Type B pancreatic cell (in vitro differentiated cells): ENCODE results near the gene LILRA5. TPM values are rescaled to one million over a fixed set of nuclear protein-coding genes. Genes with fewer than 3 reads are reported as not detected.
A peak's percentile ranks its signal among the peaks of the same experiment; 100 is the strongest.
"Not testable (repeated sequence)": the region's sequence is repeated elsewhere in the genome, so short reads cannot be mapped to it uniquely, and the experiment has no call there.

ENCODE experiments used
- DNase-seq: peaks from one replicate; pipeline ENCODE4 v3.0.0; 2021; ENCODE audit warnings: mixed read lengths; ENCODE audit not compliant: unreplicated experiment; ENCODE audit errors: extremely low spot score
- H3K27ac Mint-ChIP-seq: 2 replicates; pipeline ENCODE4 v1.8.0; 2021; ENCODE audit warnings: mild to moderate bottlenecking, mixed read lengths
- H3K27me3 Mint-ChIP-seq: 2 replicates; pipeline ENCODE4 v1.8.0; 2021; ENCODE audit warnings: mixed read lengths
- H3K36me3 Mint-ChIP-seq: 2 replicates; pipeline ENCODE4 v1.8.0; 2021; ENCODE audit warnings: mixed read lengths
- H3K4me1 Mint-ChIP-seq: one replicate; pipeline ENCODE4 v1.8.0; 2021; ENCODE audit warnings: mixed read lengths; ENCODE audit not compliant: unreplicated experiment
- H3K4me3 Mint-ChIP-seq: 2 replicates; pipeline ENCODE4 v1.8.0; 2021; ENCODE audit warnings: mild to moderate bottlenecking, mixed read lengths
- H3K9me3 Mint-ChIP-seq: 2 replicates; pipeline ENCODE4 v1.8.0; 2021; ENCODE audit warnings: mixed read lengths
- total RNA-seq: library from RNA; stranded (reverse); gene quantifications from 2 replicates; pipeline ENCODE4 v1.2.1, GENCODE V29; 2021; ENCODE audit warnings: low replicate concordance
- TF ChIP-seq, protein P1 (sequence below): fragments of 200-600 bp; sonication (generic); conservative IDR thresholded peaks from 2 replicates; pipeline ENCODE4 v1.5.0; 2021; ENCODE audit warnings: antibody characterized with exemption, mild to moderate bottlenecking

LILRA5 gene
- total RNA-seq, 1 donor from 2014 or later: not detected

DNA sequence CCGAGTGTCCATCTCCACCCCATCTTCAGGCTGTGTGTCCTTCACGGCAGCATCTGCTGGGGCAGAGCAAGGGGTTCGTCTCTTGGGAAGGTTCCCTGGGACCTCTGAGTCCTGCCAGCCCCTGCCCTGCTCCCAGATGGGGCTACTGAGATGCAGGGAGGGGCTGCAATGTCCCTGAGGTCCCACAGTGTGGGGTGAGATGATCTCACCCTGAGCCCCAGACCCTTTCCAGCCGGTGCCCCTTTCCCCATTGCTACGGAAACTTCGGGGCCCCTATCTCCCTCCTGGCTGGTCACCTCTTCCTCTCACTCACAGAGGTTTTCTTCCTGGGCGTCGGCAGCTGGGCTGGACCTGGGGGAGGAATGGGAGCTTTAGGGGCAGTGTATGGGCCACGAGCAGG lies 37.0 kb downstream of the LILRA5 start:
- H3K4me1 Mint-ChIP-seq: no peaks in the 10 kb centered on the region
- peaks cover 46% of the 10 kb centered on the region for H3K27me3 Mint-ChIP-seq
- H3K4me3 Mint-ChIP-seq: no peak overlapping the region
- no peaks in the 10 kb centered on the region for H3K36me3 Mint-ChIP-seq
- DNase-seq: peak; percentile 56
- TF ChIP-seq, protein P1, sequence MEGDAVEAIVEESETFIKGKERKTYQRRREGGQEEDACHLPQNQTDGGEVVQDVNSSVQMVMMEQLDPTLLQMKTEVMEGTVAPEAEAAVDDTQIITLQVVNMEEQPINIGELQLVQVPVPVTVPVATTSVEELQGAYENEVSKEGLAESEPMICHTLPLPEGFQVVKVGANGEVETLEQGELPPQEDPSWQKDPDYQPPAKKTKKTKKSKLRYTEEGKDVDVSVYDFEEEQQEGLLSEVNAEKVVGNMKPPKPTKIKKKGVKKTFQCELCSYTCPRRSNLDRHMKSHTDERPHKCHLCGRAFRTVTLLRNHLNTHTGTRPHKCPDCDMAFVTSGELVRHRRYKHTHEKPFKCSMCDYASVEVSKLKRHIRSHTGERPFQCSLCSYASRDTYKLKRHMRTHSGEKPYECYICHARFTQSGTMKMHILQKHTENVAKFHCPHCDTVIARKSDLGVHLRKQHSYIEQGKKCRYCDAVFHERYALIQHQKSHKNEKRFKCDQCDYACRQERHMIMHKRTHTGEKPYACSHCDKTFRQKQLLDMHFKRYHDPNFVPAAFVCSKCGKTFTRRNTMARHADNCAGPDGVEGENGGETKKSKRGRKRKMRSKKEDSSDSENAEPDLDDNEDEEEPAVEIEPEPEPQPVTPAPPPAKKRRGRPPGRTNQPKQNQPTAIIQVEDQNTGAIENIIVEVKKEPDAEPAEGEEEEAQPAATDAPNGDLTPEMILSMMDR: no peak
- H3K9me3 Mint-ChIP-seq: no peaks in the 10 kb centered on the region
- H3K27ac Mint-ChIP-seq: no peak overlapping the region

DNA sequence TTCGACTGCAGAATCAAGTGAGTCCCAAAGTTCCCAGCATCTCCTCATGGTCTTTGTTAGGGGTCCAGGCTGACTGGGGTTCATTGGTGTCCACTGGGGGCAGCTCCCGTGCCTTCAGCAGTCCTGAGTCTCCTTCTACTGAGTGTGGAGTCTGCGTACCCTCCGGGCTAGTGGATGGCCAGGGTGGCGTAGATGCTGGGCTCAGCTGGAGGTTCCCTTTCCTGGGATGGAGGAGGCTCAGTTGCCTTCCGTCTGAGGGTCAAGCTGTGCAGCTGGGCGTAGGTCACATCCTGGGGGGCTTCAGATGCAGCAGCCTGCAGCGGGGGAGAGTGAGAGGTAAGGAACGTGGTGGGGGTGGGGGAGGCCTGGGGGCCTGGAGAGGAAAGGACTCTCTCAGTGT lies 38.5 kb downstream of the LILRA5 start:
- not testable (repeated sequence) for H3K9me3 Mint-ChIP-seq, H3K4me1 Mint-ChIP-seq, H3K27ac Mint-ChIP-seq, DNase-seq, H3K36me3 Mint-ChIP-seq, H3K4me3 Mint-ChIP-seq
- H3K27me3 Mint-ChIP-seq: peaks cover 40% of the 10 kb centered on the region

DNA sequence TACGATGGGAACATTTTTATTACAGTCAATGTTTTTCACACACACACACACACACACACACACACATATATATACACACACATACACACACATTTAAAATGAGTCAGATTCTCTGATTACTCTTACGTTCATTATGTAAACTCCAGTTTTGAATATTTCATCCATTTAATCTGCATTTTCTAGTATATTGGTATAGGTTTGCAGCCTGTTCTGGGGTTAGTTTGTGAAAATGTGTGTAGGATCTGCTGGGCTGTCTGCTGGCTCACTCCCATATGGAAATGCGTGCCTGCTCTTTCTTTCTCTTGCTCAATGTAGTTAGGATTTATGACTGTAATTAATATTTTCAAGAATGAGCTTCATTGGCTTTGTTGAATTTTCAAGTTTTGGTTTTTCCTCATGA lies 39.1 kb downstream of the LILRA5 start:
- H3K4me1 Mint-ChIP-seq: no peaks in the 10 kb centered on the region
- H3K27me3 Mint-ChIP-seq: peaks cover 38% of the 10 kb centered on the region
- H3K9me3 Mint-ChIP-seq: no peaks in the 10 kb centered on the region
- DNase-seq: no peak
- no peaks in the 10 kb centered on the region for H3K36me3 Mint-ChIP-seq
- H3K4me3 Mint-ChIP-seq: no peak overlapping the region
- H3K27ac Mint-ChIP-seq: no peak overlapping the region
- TF ChIP-seq, protein P1: no peak

DNA sequence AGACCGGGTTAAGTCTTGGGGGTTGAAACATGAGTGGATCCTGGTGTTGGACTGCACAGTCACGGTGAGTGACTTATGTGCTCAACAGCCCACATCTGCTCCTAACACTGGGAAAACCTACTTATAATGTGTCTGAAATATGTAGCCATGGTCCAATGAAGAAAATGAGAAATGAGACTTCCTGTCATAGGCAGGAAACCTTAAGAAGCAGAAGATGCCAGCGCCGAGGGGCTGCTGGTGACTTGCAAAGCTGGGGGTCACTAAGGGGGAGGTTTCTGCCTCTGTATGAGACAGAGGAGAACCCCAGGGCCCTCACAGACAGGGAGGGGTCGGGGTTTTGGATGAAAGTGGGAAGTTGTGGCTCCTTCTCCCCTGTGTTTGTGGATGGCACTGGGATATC lies 40.8 kb downstream of the LILRA5 start:
- H3K27me3 Mint-ChIP-seq: peaks cover 44% of the 10 kb centered on the region
- H3K4me1 Mint-ChIP-seq: not testable (repeated sequence)

DNA sequence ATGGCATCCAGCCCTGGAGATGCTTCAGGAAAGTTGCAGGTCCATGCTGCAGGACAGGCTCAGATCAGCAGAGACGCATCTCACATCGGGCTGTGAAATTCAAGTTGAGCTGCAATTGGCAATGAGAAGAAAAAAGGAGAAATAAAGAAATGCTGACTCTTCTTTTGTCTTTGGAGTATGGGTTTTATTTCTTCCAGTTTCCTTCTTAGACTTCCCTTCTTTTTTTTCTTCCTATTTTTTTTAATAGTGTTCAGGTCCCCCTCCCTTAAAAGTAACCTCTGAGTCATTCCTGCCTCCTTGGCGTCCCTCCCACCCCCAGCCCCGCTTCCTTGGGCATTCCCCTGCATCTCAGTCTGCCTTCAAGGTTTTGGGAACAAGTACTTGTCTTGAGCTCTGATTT lies 41.4 kb downstream of the LILRA5 start:
- not testable (repeated sequence) for H3K4me3 Mint-ChIP-seq

More for the DNA sequence above, 40.8 kb downstream of the LILRA5 start:
- DNase-seq: peak; percentile 34
- not testable (repeated sequence) for H3K36me3 Mint-ChIP-seq, H3K9me3 Mint-ChIP-seq, H3K27ac Mint-ChIP-seq, H3K4me3 Mint-ChIP-seq

DNA sequence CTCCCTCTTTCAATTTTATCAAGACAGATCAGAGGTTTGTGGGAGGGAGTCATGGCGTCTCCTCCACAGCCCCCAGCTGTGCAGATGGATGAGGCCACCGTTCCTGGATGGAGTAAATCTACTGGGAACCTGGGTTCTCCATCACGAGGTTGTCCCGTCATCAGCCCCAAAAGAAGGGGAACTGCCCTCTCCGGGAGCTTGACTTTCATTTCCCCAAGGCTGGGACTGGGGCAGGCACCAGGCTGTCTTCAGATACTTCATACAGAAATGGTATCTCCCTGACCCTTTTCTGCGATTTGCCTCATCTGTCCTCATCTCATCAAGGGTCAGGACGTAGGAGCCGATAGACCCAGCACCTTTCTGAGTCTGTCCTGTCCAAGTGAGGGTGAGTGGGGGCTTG lies 41.9 kb downstream of the LILRA5 start:
- Mint-ChIP-seq H3K27me3 (peaks cover 39% of the 10 kb centered on the region), H3K9me3 (no peaks in the 10 kb centered on the region), H3K27ac (no peak overlapping the region)

More for the DNA sequence above, 41.4 kb downstream of the LILRA5 start:
- H3K4me1 Mint-ChIP-seq, H3K27ac Mint-ChIP-seq, H3K9me3 Mint-ChIP-seq, H3K36me3 Mint-ChIP-seq, DNase-seq: not testable (repeated sequence)
- peaks cover 43% of the 10 kb centered on the region for H3K27me3 Mint-ChIP-seq

DNA sequence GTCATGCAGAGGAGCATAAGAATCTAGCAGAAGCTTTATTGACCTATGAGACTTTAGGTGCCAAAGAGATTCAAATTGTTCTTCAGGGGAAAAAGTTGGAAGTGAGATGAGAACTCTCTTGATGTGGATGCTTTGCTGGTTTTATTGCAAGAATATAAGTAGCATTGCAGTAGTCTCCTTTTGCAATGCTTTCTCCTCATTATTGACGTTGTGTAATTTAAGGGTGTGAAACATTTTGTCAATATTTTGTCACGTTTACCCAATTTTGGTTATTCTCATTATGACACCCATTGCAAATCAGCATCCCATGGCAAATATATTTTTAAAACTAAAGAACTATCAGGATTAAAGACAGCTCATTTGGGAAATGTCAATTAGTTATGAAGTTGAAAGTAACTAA lies 44.0 kb downstream of the LILRA5 start:
- Mint-ChIP-seq H3K4me3 (no peak overlapping the region), H3K4me1 (no peaks in the 10 kb centered on the region), H3K27me3 (peaks cover 30% of the 10 kb centered on the region), H3K36me3 (no peaks in the 10 kb centered on the region), H3K9me3 (no peaks in the 10 kb centered on the region), H3K27ac (no peak overlapping the region)
- no peak for DNase-seq
- TF ChIP-seq, protein P1: no peak

More for the DNA sequence above, 41.9 kb downstream of the LILRA5 start:
- DNase-seq: no peak
- Mint-ChIP-seq H3K4me3 (no peak overlapping the region), H3K4me1 (no peaks in the 10 kb centered on the region), H3K36me3 (no peaks in the 10 kb centered on the region)
- TF ChIP-seq, protein P1: no peak
